SK-N-SH (cell line): Measurements from ENCODE around the gene NDUFS2. TPM values are rescaled to one million over a fixed set of nuclear protein-coding genes. Genes with fewer than 3 reads are reported as not detected.

Experiments used
- CTCF ChIA-PET: fragments of 300-600, 350-600 bp; formaldehyde crosslinking; extraction: SDS; loops from one replicate; lab custom pipeline; 2021; lab: Yijun Ruan, JAX
- POLR2A ChIA-PET: fragments of 350-600 bp; sonication (Branson Sonifier 250); formaldehyde crosslinking; extraction: SDS; loops from one replicate; lab custom pipeline; 2020; ENCODE audit warnings: antibody characterized with exemption, inconsistent platforms; lab: Yijun Ruan, JAX
- DNase-seq: peaks from one replicate; pipeline ENCODE4 v3.0.0; 2012
- H2AFZ ChIP-seq: fragments of 200-600 bp; sonication (generic); 2 replicates; pipeline ENCODE4 v1.8.1; 2016; ENCODE audit warnings: antibody characterized with exemption, mild to moderate bottlenecking, low read depth
- H3F3A ChIP-seq: fragments of 200-600 bp; sonication (generic); replicated peaks from 2 replicates; pipeline ENCODE3; 2016; ENCODE audit warnings: antibody characterized with exemption, mild to moderate bottlenecking; ENCODE audit not compliant: insufficient read depth
- H3K27ac ChIP-seq, 2 experiments: fragments of 200-500 bp in 1 of 2; fragments of 200-600 bp in 1 of 2; sonication (Bioruptor generic) in 1 of 2; sonication (generic), shearing (Covaris generic) in 1 of 2; 2 replicates each; pipeline versions ENCODE4 v1.5.1 to v1.6.1; 2014 to 2016; ENCODE audit warnings: low read depth in 2 of 2, inconsistent platforms in 1 of 2, low read length in 1 of 2, mild to moderate bottlenecking in 1 of 2, mixed read lengths in 1 of 2
- H3K27me3 ChIP-seq: fragments of 200-600 bp; sonication (generic), shearing (Covaris generic); 2 replicates; pipeline ENCODE4 v1.6.1; 2016; ENCODE audit warnings: mixed run types; ENCODE audit not compliant: insufficient read depth
- H3K36me3 ChIP-seq, 2 experiments: fragments of 200-500 bp in 1 of 2; fragments of 200-600 bp in 1 of 2; sonication (Bioruptor generic) in 1 of 2; sonication (generic) in 1 of 2; replicated peaks in 1 of 2; 2 replicates each; pipeline versions ENCODE3 to v1.5.1; 2014 to 2016; ENCODE audit warnings: low read length in 1 of 2, mild to moderate bottlenecking in 1 of 2; ENCODE audit not compliant: insufficient read depth in 2 of 2, control insufficient read depth in 1 of 2
- H3K4me1 ChIP-seq, 2 experiments: fragments of 200-500 bp in 1 of 2; fragments of 200-600 bp in 1 of 2; sonication (Bioruptor generic) in 1 of 2; sonication (generic), shearing (Covaris generic) in 1 of 2; 2 replicates each; pipeline versions ENCODE4 v1.5.1 to v1.6.1; 2014 to 2016; ENCODE audit warnings: low read depth in 1 of 2, low read length in 1 of 2, mixed run types in 1 of 2; ENCODE audit not compliant: insufficient read depth in 2 of 2, control insufficient read depth in 1 of 2
- H3K4me2 ChIP-seq: fragments of 200-600 bp; sonication (generic), shearing (Covaris generic); 2 replicates; pipeline ENCODE4 v1.6.1; 2017; ENCODE audit warnings: mixed run types
- H3K4me3 ChIP-seq, 2 experiments: fragments of 200-500 bp in 1 of 2; fragments of 200-600 bp in 1 of 2; sonication (Bioruptor generic) in 1 of 2; sonication (generic), shearing (Covaris generic) in 1 of 2; 2 replicates each; pipeline versions ENCODE4 v1.5.1 to v1.8.1; 2014 to 2016; ENCODE audit warnings: low read depth in 2 of 2, inconsistent platforms in 1 of 2, low read length in 1 of 2, mild to moderate bottlenecking in 1 of 2, mixed read lengths in 1 of 2, moderate library complexity in 1 of 2
- H3K79me2 ChIP-seq: fragments of 200-600 bp; sonication (generic); 2 replicates; pipeline ENCODE4 v1.8.1; 2017; ENCODE audit warnings: mild to moderate bottlenecking; ENCODE audit not compliant: insufficient read depth
- H3K9ac ChIP-seq: fragments of 200-600 bp; sonication (generic); 2 replicates; pipeline ENCODE4 v1.6.1; 2017; ENCODE audit warnings: mixed run types
- H3K9me2 ChIP-seq: fragments of 200-600 bp; sonication (generic); 2 replicates; pipeline ENCODE4 v1.6.1; 2017; ENCODE audit warnings: mixed run types
- H3K9me3 ChIP-seq: fragments of 200-600 bp; sonication (generic); 2 replicates; pipeline ENCODE4 v1.6.1; 2017; ENCODE audit warnings: mixed run types, mild to moderate bottlenecking, moderate library complexity
- H4K20me1 ChIP-seq: fragments of 200-600 bp; sonication (generic); 2 replicates; pipeline ENCODE4 v1.6.1; 2017; ENCODE audit warnings: mild to moderate bottlenecking, mixed run types; ENCODE audit not compliant: insufficient read depth
- EZH2phosphoT487 ChIP-seq: fragments of 200-600 bp; sonication (generic); IDR thresholded peaks from 2 replicates; pipeline ENCODE4 v1.6.1; 2017; ENCODE audit warnings: low read depth, mixed run types, mild to moderate bottlenecking, antibody characterized with exemption, moderate library complexity, borderline replicate concordance
- FOXJ3 ChIP-seq: sonication (generic); formaldehyde crosslinking; IDR thresholded peaks from 2 replicates; pipeline ENCODE4 v1.5.1; 2020; ENCODE audit warnings: mild to moderate bottlenecking, missing genetic modification reagents
- GATA2 ChIP-seq: sonication (generic); formaldehyde crosslinking; IDR thresholded peaks from 2 replicates; pipeline ENCODE4 v1.5.0; 2020; ENCODE audit warnings: mild to moderate bottlenecking, missing genetic modification reagents
- JUND ChIP-seq: IDR thresholded peaks from 2 replicates; pipeline ENCODE4 v1.4.0; 2012
- SMC3 ChIP-seq: IDR thresholded peaks from 2 replicates; pipeline ENCODE4 v1.6.1; 2012; ENCODE audit warnings: low read depth, low read length, improper control_type of control experiment
- TAF1 ChIP-seq: IDR thresholded peaks from 2 replicates; pipeline ENCODE4 v1.6.1; 2012; ENCODE audit warnings: low read depth, mild to moderate bottlenecking, low read length, moderate library complexity, borderline replicate concordance
- WGBS: methylation state at CpG from one replicate; pipeline ENCODE4 v1.1.6; 2017; ENCODE audit warnings: low lambda C conversion rate; 5-methylcytosine and 5-hydroxymethylcytosine counted together
- polyA plus RNA-seq, 3 experiments: library from polyadenylated mRNA; depleted of rRNA; stranded (reverse); fragments of >200 nt; gene quantifications; 2 replicates each; pipeline ENCODE4 v1.2.3, GENCODE V29; 2012
- TF ChIP-seq, protein P1 (sequence below): IDR thresholded peaks from 2 replicates; pipeline ENCODE4 v1.4.0; 2012; ENCODE audit warnings: low read depth
- TF ChIP-seq, protein P2 (sequence below): IDR thresholded peaks from 2 replicates; pipeline ENCODE4 v1.4.0; 2012; ENCODE audit warnings: low read depth, borderline replicate concordance
- TF ChIP-seq, protein P3 (sequence below): fragments of 200-600 bp; sonication (generic); IDR thresholded peaks from 2 replicates; pipeline ENCODE4 v1.6.1; 2017; ENCODE audit warnings: antibody characterized with exemption, mild to moderate bottlenecking, moderate library complexity
- TF ChIP-seq, protein P4 (sequence below): fragments of 150-350 bp; IDR thresholded peaks from 2 replicates; pipeline ENCODE4 v1.6.1; 2016; ENCODE audit warnings: mild to moderate bottlenecking, low read depth, low read length
- TF ChIP-seq, protein P5 (sequence below): IDR thresholded peaks from 2 replicates; pipeline ENCODE4; 2012

NDUFS2 gene
- polyA plus RNA-seq, 1 of the 3 experiments (the other 2 are of a cell fraction) = 203 TPM

DNA sequence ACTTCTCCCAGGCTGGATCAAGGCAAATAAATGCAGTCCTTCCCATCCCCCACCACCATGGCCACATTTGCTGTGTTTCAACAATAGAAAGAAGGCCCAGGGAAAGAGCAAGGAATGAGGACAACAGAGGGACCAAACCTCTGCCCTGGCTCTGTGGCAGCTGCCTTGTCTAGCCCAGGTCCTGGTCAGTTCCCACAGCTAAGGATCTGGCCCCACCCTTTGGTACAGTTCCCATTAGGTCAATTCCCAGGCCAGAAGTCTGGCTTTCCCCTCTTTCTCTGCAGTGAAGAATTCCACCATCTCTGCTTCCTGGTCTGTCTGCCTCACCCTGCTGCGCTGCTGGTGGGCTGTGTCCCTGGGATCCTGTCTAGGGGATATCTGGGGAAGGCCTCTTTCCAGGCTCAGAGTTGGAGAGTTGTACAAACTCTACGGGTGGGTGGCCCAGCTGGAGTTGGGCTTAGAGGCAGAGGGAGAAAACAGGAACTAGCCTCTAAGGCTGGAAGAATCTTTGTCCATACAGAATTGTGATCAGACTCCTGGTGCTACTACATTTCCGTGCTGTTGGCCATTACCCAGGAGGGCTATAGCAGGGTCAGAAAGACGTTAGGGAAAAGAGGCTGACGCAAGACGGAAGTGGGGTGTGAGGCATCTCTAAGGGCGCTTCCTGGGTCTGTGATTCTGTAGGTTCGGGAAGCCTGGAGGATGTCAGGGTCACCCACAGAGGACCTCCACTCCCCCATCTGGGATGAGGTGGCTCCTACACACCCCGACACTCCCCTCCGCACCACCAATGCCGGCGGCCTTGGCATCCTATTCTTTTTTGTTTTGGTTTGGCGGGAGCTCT, 953 bp upstream of the NDUFS2 start:
- H3K4me2 ChIP-seq = peak overlapping the region; percentile 79
- peak overlapping the region; percentile 82 for H3K9ac ChIP-seq
- TF ChIP-seq, protein P1, sequence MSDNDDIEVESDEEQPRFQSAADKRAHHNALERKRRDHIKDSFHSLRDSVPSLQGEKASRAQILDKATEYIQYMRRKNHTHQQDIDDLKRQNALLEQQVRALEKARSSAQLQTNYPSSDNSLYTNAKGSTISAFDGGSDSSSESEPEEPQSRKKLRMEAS = no peak
- TF ChIP-seq FOXJ3 (CRISPR knock-in tag) (no peak), TAF1 (no peak), GATA2 (CRISPR knock-in tag) (no peak), SMC3 (no peak), EZH2phosphoT487 (no peak), JUND (no peak)
- TF ChIP-seq, protein P2, sequence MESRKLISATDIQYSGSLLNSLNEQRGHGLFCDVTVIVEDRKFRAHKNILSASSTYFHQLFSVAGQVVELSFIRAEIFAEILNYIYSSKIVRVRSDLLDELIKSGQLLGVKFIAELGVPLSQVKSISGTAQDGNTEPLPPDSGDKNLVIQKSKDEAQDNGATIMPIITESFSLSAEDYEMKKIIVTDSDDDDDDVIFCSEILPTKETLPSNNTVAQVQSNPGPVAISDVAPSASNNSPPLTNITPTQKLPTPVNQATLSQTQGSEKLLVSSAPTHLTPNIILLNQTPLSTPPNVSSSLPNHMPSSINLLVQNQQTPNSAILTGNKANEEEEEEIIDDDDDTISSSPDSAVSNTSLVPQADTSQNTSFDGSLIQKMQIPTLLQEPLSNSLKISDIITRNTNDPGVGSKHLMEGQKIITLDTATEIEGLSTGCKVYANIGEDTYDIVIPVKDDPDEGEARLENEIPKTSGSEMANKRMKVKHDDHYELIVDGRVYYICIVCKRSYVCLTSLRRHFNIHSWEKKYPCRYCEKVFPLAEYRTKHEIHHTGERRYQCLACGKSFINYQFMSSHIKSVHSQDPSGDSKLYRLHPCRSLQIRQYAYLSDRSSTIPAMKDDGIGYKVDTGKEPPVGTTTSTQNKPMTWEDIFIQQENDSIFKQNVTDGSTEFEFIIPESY = no peak
- TF ChIP-seq, protein P3, sequence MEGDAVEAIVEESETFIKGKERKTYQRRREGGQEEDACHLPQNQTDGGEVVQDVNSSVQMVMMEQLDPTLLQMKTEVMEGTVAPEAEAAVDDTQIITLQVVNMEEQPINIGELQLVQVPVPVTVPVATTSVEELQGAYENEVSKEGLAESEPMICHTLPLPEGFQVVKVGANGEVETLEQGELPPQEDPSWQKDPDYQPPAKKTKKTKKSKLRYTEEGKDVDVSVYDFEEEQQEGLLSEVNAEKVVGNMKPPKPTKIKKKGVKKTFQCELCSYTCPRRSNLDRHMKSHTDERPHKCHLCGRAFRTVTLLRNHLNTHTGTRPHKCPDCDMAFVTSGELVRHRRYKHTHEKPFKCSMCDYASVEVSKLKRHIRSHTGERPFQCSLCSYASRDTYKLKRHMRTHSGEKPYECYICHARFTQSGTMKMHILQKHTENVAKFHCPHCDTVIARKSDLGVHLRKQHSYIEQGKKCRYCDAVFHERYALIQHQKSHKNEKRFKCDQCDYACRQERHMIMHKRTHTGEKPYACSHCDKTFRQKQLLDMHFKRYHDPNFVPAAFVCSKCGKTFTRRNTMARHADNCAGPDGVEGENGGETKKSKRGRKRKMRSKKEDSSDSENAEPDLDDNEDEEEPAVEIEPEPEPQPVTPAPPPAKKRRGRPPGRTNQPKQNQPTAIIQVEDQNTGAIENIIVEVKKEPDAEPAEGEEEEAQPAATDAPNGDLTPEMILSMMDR = no peak
- TF ChIP-seq, protein P4, sequence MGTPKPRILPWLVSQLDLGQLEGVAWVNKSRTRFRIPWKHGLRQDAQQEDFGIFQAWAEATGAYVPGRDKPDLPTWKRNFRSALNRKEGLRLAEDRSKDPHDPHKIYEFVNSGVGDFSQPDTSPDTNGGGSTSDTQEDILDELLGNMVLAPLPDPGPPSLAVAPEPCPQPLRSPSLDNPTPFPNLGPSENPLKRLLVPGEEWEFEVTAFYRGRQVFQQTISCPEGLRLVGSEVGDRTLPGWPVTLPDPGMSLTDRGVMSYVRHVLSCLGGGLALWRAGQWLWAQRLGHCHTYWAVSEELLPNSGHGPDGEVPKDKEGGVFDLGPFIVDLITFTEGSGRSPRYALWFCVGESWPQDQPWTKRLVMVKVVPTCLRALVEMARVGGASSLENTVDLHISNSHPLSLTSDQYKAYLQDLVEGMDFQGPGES = no peak
- TF ChIP-seq, protein P5, sequence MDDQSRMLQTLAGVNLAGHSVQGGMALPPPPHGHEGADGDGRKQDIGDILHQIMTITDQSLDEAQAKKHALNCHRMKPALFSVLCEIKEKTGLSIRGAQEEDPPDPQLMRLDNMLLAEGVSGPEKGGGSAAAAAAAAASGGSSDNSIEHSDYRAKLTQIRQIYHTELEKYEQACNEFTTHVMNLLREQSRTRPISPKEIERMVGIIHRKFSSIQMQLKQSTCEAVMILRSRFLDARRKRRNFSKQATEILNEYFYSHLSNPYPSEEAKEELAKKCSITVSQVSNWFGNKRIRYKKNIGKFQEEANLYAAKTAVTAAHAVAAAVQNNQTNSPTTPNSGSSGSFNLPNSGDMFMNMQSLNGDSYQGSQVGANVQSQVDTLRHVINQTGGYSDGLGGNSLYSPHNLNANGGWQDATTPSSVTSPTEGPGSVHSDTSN = no peak
- H3K9me3 ChIP-seq = no peaks in the 10 kb centered on the region
- ChIA-PET CTCF (interaction anchor here (1.1 to 6.8 kb wide), 14 partner anchors 8 to 189 kb away, joined by 3 to 65 read pairs (median 10); partner anchors contain the start of genes APOA2, B4GALT3, PPOX and SDHC), POLR2A (interaction anchor here (0.6 to 2.1 kb wide), 12 partner anchors 10 to 188 kb away, joined by 3 to 19 read pairs (median 4); partner anchors contain the start of genes APOA2, FCER1G, NIT1 and PFDN2)
- H3K4me1 ChIP-seq = peaks cover 33 to 65% of the 10 kb centered on the region in 2 experiments
- 93% methylated on average over 13 of the region's 13 CpGs for WGBS
- H2AFZ ChIP-seq = peak overlapping the region; percentile 93
- H3K27me3 ChIP-seq = no peaks in the 10 kb centered on the region
- peaks cover 39% of the 10 kb centered on the region for H3K79me2 ChIP-seq
- DNase-seq = no peak
- no peaks in the 10 kb centered on the region for H3K9me2 ChIP-seq
- peak overlapping the region in 1 of 2 experiments; percentile 78; a peak in 2 of 4 replicates for H3K4me3 ChIP-seq
- peak overlapping the region; percentile 74 to 99 for H3K27ac ChIP-seq
- peaks cover 18 to 27% of the 10 kb centered on the region in 2 experiments for H3K36me3 ChIP-seq
- H3F3A ChIP-seq = peaks cover 13% of the 10 kb centered on the region
- no peaks in the 10 kb centered on the region for H4K20me1 ChIP-seq
